ENCODE results near the gene NEK11.

- no peak for TF ChIP-seq GATA3 (IDR thresholded peaks at IDR 0.05; ENCODE audit: low read depth, low read length)
- TF ChIP-seq GATA2 (IDR thresholded peaks at IDR 0.05; ENCODE audit: low read depth, low read length) = no peak
Observed at GRCh38 chr3:131142580-131142979, 115.9 kb downstream of the NEK11 start.
